Measurements from ENCODE around the gene DUSP5.

Gene DUSP5

DNA sequence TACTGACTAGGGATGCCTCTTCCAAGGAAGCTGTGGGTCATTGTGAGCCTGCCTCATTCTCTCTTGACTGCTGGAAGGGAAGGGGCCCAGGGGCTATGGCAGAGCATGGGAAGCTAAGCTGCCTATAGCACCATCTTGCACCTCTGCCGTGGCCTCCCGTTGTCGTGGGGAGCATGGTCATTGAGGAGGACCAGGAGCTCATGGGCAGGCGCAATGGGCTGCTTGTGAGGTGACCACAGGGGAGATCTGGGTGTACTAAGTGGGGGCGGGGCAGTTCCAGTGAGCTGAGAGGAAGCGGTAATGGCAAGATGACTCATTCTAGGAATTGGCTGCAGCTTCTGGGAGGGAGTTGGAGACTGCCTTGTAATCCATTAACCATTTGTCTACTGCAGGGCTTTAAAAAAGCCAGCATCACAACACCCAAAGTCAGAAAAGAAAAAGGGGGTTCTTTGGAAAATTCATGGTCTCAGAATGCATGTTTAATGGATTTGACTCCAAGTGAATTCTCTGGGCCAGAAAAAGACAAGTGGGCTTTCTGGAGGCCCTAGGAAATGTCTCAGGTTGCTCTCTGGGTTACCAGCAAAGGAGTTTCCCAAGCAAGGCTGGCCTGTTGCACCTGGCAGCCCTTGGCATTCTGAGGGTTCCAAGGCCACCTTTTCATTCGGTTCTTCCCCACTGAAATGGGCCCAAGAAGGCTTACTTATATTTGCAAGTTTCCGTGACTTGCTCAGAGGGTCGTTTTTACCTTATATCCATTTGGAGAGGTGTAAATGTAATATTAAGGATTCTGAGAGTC lies 3.6 kb downstream of the DUSP5 start:
- DNase-seq: peak; percentile 87

DNA sequence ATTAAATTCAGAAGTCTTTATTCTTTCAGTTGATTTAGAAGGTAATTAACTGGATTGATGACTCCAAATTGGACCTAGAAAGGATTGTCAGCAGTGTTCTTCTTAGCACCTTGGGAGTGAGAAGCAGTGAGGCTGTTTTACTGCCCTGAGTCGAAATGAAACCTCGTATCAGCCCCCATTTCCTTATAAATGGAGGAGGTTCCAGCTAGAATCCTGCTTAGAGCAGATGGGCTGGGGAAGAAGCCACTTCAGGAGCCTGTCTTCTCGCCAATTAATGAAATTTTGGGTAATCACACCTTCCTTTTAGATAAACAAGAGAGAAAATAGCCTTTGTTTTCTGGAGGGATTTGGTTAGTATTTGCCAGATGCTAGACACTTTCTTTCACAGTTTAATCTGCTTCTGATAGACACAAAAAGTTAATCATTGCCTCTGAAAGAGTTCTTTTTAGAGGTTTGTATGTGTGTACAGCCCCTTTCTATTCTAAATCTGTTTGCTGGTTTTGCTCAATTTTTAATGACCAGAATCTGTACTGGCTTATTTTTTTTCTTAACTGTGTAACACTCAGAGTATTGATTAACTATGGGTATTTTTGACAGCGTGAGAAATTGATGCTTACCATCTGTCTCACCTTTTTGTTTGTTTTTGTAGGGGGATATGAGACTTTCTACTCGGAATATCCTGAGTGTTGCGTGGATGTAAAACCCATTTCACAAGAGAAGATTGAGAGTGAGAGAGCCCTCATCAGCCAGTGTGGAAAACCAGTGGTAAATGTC lies 4.6 kb downstream of the DUSP5 start:
- DNase-seq: no peak

DNA sequence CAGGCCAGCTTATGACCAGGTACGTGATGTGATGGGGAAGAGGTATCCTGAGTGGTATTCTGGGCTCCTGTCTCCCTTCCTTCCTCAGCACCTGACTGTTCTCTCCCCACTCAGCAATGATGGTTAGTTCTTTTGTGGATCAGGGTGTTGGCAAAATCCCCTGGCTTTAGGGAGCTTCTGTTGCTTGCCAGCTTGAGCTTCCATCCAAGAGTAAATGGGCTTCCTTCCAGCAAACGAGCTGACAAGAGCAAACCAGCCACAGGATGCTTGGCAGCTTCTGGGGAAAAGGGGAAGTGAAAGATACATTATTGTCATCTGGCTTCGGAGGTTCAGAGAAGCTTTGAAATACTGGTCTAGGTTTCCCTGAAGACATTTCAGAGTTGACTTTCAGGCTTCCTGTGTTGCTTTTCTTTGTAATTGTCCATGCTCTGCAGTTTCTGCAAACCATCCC lies 5.2 kb downstream of the DUSP5 start:
- peak; percentile 74 for DNase-seq

DNA sequence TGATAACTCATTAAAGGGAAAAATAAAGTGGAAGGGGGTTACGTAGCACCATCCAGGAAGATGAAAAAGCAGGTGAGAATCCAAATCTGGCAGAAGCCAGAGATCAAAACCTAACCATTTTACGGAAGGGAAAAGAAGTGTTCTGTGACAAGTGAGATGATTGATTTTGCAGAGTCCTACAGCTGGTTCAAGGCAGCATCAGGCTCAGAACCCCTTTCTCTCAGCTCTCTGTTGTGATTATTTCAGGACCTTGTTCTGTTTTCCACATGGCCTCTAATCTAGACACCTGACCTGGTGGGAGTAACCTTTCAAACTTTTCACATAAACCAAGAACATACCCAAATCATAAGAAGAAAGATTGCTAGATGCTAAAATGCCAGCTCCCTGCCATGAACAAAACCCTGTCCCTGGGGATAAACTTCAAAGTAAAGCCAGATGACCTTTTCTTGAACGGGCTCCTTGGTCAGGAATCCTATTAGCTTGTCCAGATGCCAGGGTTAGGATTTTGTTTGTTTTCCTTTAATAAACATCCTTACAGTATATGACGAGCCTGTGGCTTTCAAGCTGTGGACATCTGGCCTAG lies 5.9 kb downstream of the DUSP5 start:
- no peak for DNase-seq

DNA sequence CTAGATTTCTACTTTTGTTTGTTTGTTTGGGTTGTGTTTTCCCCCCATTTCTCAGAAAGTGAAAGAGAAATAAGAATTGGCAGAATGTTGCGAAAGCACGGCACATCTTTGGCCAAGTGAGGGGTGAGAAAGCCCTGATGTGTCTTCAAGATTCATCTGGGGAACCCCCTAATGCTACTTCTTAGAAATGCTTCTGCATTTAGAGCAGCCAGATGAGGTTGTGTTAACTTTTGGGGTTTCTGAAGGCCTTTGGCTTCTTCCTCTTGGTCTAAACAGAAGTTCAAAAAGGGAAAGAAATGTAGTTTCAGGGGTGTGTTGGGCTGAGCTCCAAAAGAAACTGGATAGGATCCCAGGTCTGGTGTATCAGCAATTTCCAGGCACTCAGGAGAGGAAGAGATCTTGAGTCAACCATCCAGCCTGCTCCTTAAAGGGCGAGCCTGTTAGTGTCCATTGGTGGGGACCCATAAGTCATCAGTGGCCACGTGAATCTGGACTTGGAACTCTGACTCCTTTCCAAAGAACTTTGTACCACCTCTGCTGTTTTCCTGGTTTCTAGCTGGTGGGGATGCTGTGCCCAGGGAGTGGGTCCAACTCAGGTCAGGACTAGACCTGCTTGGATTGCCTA lies 6.5 kb downstream of the DUSP5 start:
- DNase-seq: peak; percentile 49

DNA sequence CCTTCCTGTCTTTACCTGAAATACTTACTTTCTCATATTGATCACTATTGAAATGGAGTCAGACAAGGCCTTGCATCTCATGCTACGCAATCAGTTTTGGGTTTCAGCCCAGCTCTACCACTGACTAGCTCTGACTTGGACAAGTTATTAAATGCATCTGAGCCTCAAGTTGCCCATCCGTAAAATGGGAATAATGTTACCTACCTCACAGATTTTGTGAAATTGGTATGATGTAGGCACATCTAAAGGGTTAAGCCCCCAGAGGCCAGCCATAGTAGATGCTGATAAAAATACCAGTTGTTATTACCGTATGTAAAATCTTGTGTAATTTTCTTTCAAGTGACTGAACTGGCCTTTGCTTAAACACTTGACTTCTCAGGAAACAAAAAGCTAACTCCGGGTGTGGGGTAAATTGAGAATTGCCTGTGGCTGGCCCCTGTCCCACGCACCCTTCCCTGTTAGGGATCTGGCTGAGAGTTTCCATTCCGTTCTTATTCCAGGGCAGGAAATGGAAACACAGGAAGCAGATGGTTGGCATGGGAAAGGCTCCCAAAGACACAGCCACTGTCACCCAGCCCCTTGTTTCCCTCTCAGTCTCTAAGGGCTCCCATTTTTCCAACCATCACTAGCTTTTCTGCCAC lies 7.5 kb downstream of the DUSP5 start:
- DNase-seq: no peak

DNA sequence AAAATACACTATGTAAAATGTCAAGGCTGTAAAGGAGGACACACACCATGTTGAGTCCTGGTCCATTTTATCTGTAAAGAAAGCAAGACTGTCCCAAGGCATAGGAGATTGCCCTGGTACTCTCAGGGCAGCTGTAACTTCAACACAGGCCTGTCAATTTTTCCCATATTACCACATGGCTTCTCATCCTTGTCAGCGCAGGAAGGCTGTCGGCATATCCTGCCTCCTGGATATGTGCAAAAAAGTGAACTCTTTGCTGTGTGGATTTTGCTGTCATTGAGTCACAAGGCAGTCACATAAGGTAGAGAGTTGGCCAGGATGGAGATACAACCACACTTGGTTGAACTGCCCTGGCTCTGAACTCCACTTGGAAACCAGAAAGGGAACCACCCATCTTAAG lies 8.7 kb downstream of the DUSP5 start:
- no peak for DNase-seq

DNA sequence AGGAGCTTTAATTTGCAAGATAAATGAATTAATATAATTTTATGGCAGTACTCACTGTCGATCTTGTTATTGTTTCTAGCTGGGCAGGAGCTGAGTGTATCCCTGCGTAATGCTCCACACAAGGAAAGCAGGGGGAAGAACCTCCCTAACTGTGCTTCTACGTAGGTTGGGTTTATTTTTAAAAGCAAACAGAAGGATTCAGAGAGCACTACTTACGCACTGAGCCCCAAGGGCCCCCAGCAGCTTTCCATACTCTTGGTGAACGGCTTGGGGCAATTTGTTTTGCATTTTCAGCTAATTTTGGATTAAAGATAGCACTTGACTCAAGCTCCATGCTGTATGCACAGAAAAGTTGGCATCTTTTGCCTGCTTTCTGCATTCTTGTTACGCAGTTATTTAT lies 9.6 kb downstream of the DUSP5 start:
- DNase-seq: no peak

DNA sequence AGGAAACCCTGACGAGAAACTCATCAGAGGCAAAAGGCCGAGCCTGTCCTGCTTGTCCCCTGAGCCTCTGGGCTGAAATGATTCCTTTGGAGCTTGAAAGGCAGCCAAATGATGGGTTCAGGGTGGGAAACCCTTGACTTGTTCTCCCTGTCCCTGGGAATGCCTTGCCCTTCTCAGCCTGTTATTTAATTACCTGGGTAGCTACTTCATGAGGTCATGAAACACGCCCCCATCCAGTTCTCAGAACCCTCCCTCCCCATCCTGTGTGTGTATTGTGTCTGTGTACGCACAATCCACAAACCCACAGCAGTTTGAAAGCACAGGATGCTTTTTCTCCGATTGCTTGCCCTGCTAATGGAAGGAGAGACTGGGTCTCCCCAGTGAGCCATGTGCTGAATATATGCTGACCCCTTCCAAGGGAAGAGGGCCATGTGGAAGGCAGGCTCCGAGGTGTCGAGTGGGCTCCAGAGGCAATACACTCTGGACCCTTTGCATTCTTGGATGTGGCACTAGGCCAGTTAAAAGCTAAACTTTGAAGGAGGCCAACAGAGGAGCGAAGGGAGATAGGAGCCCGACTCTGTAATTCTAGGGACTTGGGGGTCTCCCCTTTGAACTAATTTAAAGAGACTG lies 10.6 kb downstream of the DUSP5 start:
- DNase-seq: no peak

DNA sequence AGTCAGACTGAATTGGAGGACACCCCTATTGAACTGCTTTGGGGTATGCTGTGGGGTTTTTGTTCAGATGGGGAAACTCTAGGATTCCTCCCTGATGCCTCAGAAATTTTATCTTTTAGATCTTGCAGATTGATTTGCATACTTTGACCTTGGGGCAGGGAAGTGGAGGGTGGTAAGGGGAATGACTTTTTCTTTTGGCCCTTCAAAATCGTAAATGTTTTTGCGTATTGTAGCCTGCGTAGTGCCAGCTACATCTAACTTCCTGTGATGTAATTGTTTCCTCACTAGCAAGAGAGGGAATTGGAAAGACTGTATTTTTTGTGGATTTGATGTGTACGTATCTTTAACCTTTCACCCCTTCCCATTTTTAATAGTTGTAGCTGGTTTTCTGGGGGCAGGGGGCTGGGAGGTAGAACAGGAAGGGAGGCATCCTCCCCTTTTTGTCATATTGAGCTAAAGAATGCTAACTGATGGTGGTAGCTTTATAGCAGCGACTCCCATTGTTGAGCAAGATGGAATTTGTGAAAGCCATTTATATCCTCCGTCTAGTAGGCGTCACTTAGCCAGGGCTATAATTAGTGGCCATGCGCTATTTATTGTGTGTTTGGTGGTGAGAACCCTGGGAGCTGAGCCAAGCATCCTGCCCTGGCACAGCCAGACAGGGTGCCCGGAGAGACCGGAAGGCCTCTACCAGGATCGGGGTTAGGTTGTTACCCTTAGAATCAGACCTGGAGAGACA lies 11.3 kb downstream of the DUSP5 start:
- no peak for DNase-seq

DNA sequence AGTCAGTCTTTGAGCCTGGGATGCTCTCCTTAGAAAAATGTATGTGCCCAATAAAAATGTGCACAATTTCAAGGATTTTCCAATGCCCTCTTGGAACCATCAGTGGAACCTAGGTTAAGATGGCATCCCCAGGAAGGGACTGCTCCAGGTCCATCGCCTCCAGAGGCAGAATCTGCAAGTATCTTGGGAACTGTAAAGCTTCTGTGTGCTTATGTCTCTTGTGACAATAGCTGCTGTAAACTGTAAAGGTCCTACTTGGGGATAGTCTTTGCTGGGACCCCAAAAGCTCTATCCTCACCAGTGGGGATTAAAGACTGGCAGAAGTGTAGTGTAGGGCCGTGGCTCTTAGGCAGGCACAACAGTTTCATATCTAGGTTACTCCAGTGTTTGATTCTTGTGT lies 11.9 kb downstream of the DUSP5 start:
- DNase-seq: no peak

DNA sequence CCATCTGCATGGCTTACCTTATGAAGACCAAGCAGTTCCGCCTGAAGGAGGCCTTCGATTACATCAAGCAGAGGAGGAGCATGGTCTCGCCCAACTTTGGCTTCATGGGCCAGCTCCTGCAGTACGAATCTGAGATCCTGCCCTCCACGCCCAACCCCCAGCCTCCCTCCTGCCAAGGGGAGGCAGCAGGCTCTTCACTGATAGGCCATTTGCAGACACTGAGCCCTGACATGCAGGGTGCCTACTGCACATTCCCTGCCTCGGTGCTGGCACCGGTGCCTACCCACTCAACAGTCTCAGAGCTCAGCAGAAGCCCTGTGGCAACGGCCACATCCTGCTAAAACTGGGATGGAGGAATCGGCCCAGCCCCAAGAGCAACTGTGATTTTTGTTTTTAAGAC lies 12.4 kb downstream of the DUSP5 start:
- no peak for DNase-seq

DNA sequence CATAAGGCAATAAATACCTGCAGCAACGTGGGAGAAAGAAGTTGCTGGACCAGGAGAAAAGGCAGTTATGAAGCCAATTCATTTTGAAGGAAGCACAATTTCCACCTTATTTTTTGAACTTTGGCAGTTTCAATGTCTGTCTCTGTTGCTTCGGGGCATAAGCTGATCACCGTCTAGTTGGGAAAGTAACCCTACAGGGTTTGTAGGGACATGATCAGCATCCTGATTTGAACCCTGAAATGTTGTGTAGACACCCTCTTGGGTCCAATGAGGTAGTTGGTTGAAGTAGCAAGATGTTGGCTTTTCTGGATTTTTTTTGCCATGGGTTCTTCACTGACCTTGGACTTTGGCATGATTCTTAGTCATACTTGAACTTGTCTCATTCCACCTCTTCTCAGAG lies 13.0 kb downstream of the DUSP5 start:
- no peak for DNase-seq

DNA sequence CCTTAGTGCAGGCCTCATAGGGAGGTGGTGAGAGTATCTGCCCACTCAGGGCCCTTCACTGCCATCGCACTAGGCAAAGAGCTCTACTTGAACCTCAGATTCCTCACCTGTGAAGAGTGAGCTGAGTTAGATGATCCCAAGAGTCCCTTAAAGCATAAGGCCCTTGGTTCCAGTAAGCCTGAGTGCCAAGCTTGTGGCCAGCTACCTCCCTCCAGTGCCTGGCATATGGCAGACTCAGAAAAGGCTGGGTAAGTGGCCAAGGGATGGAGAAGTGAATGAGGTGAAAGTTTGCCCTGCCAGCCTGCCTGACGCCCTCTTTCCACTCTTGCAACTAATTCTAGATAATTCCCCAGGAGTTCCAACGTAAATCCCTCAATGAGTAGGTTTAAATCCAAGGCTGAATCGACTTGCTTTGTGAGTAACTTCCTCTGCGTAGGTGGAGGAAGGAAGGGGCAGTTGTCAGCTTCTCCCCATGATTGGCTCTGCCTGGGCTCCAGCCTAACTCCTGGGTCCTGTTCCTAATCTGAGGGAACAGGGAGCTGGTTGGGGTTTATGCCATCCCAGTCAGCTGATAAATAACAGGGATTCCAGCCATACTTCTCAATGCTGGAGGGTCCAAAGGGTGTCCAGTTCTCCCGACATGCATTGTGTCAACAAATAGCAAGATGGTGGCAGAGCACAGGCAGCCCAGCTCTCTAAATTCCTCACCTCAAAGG lies 14.2 kb downstream of the DUSP5 start:
- DNase-seq: no peak

DNA sequence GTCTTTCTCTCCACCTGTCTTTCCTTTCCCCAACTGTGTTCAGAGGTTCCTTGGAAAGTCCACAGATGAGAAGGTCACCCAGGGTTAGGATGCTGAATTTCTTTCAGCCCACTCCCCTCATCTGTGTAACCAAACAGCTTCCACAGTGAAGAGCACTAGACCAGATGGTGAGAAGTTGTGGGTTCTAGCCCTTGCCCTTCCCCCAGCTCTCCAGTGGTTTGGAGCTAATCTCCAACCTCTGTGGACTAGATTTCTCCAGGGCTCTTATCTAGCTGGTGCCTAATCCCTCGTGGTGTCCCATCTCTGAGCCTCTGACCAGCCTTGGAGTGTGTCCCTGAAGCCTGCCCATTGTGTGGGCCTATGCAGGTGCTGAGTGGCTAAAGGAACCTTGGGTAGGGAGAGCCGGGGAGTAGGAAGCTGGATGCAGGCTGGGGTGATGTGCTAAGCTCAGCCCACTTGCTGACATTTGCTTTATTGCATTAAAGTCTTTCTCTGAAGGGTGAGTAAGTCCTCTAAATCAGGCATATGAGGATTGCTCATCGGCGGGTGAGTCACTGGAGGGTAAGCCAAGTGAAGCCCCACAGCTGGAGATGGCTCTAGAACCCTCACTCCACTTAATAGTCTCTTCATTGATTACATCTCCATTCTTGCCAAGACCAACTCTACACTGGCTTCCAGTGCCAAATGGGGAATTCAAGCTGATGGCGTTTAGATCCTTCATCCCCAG lies 14.9 kb downstream of the DUSP5 start:
- DNase-seq: no peak

DNA sequence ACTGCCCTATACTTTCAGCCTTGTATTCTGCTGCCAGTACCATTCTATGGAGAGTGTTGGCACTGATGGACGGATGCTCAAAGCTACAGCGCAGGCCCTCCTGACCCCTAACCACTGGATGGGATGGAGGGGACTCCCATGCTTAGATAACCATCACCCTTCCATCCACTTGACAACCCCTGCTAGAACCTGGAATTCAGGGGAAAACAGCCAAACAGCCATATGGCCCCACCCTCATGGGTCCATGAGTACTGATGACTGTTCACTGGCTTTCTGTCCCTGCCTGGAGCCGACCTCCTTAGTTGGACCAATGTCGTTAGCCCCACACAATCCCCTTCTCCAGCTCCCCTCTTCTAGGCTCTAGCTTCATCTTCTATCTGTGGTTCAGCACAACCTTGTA lies 16.2 kb downstream of the DUSP5 start:
- no peak for DNase-seq

DNA sequence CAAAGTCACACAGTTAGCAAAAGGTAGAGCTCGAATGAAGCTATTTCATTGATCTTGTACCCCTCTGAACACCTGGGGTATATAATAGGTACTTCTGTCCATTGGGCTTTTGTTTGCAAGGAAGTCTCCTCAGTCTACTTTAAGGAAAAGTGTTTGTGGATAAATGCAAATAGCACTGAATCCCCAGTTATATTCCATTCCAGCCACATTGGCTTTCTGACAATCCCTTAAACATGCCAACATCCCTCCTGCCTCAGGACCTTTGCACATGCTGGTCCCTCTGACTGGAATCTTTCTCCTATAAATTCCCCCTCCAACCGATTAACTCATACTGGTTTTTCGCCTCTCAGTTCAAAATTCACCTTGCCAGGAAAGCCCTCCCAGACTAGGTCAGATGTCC lies 17.1 kb downstream of the DUSP5 start:
- no peak for DNase-seq

DNA sequence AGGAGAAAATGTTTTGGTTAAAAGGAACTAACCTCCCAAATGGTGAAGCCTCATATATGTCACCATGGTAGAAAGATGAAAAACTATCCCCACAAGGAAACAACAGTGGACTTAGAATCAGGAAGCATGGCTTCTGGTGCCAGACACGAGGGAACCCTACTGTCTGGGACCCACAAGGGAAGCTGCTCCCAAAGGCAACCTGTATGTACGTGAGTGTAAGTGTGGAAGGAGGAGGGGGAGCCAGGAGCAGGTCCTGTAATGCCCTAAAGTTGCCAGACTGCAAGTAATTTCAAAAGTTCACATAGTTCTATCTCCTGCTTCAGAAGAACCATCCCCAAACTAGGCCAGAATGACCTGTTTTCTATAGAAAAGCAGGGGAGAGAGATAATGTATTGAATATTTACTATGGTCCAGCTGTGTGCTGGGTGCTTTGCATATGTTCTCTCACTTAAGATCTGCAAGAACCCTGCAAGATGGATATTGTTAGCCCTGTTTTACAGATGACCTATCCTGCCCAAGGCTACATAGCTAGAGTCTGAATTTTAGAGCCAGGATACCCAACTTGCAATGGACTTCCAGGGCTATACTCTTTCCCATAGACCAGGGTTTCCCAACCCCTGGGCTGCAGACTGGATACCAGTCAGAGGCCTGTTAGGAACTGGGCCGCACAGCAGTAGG lies 19.2 kb downstream of the DUSP5 start:
- DNase-seq: no peak

DNA sequence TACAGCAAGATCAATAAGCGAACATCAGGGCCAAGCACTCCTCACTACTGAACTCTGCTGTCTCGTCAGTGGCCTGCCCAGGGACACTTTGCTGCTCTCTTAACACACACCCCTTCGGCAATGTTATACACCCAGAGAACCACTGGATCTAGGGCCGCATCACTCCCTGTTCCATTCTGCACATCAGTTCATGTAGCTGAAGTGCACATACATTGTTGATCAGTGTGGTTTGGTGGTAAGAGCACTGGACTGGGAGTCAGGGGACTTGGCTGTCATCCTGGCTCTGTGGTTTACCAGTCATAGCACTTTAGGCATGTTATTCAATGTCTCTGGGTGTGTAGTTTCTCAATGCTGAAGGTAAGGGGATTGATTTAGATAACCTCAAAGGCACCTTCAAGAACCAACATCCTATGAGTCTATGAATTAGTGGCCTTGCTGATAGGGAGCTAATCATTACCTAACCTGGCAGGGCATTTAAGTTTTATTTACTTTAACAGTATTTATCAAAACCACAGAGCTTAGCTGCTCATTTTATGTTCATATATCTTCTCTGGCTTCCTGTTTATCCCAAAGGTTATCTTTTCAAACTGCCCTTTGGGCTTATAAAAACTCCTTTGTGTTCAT lies 24.8 kb downstream of the DUSP5 start:
- no peak for DNase-seq
